ENCODE measurements around the gene CEP131.

CEP131 gene

GRCh38 chr17:81143717-81144422 lies 78.9 kb downstream of the CEP131 start:
- no peak for DNase-seq

GRCh38 chr17:81143200-81143527 lies 79.6 kb downstream of the CEP131 start:
- no peak for DNase-seq

GRCh38 chr17:81142301-81143199 lies 80.2 kb downstream of the CEP131 start:
- peak; percentile 40 for DNase-seq

GRCh38 chr17:81140695-81141094 lies 82.1 kb downstream of the CEP131 start:
- no peak for DNase-seq

GRCh38 chr17:81140018-81140417 lies 82.7 kb downstream of the CEP131 start:
- no peak for DNase-seq

All from HCEC 1CT (cell line).